HG02852 (cell line): ENCODE data around the gene NAA25.
"Not testable (repeated sequence)": the region's sequence is repeated elsewhere in the genome, so short reads cannot be mapped to it uniquely, and the experiment has no call there.

ENCODE experiments used
- ATAC-seq: cut with Tn5 transposase; IDR thresholded peaks from one replicate; pipeline ENCODE4 v1.9.1; 2021; ENCODE audit warnings: mild to moderate bottlenecking, moderate library complexity; ENCODE audit not compliant: unreplicated experiment

NAA25 gene

GRCh38 chr12:112117685-112118084 lies 9.1 kb upstream of the NAA25 start:
- no peak for ATAC-seq

GRCh38 chr12:112116232-112117060 lies 7.9 kb upstream of the NAA25 start:
- peak; percentile 50 for ATAC-seq

- no peak for ATAC-seq
These were observed 6.9 kb upstream of the NAA25 start for GRCh38 chr12:112115259-112116045.

GRCh38 chr12:112112409-112113133 lies 4.0 kb upstream of the NAA25 start:
- no peak for ATAC-seq

- no peak for ATAC-seq
These were observed 3.3 kb upstream of the NAA25 start for GRCh38 chr12:112111931-112112330.

- not testable (repeated sequence) for ATAC-seq
These were observed 2.4 kb upstream of the NAA25 start for GRCh38 chr12:112110787-112111662.

- ATAC-seq, result no peak
These were observed 1.0 kb downstream of the NAA25 start for GRCh38 chr12:112107306-112108201.

- no peak for ATAC-seq
These were observed 2.7 kb downstream of the NAA25 start for GRCh38 chr12:112105891-112106290.

- no peak for ATAC-seq
These were observed 4.7 kb downstream of the NAA25 start for GRCh38 chr12:112103758-112104503.

GRCh38 chr12:112102746-112103145 lies 5.8 kb downstream of the NAA25 start:
- ATAC-seq, result not testable (repeated sequence)

- ATAC-seq, result no peak
These were observed 6.5 kb downstream of the NAA25 start for GRCh38 chr12:112102127-112102526.

GRCh38 chr12:112100500-112100899 lies 8.1 kb downstream of the NAA25 start:
- ATAC-seq, result not testable (repeated sequence)

- no peak for ATAC-seq
These were observed 10.9 kb downstream of the NAA25 start for GRCh38 chr12:112097641-112098040.

GRCh38 chr12:112096667-112097066 lies 11.9 kb downstream of the NAA25 start:
- ATAC-seq, result peak; percentile 31

GRCh38 chr12:112096070-112096469 lies 12.5 kb downstream of the NAA25 start:
- peak; percentile 91 for ATAC-seq

- no peak for ATAC-seq
These were observed 17.0 kb downstream of the NAA25 start for GRCh38 chr12:112091563-112091962.

GRCh38 chr12:112087851-112088250 lies 20.7 kb downstream of the NAA25 start:
- no peak for ATAC-seq

GRCh38 chr12:112087055-112087850 lies 21.3 kb downstream of the NAA25 start:
- no peak for ATAC-seq
